Lower leg skin (tissue), 4 donors: ENCODE data around the gene METTL8. TPM values are rescaled to one million over a fixed set of nuclear protein-coding genes. Genes with fewer than 3 reads are reported as not detected.
"Not testable (repeated sequence)": the region's sequence is repeated elsewhere in the genome, so short reads cannot be mapped to it uniquely, and the experiment has no call there.

Source experiments
- DNase-seq, 2 donors: peaks; one replicate each; pipeline ENCODE4 v3.0.0-alpha.2; 2019; ENCODE audit warnings: low spot score in 2 of 2
- H3K4me3 ChIP-seq: fragments of 200-600 bp; sonication (generic); 2 replicates; pipeline ENCODE4 v1.5.1; 2017; ENCODE audit warnings: mild to moderate bottlenecking, low read depth; ENCODE audit not compliant: poor library complexity, severe bottlenecking
- CTCF ChIP-seq, 3 donors: fragments of 450-650 bp; IDR thresholded peaks; one replicate each; pipeline ENCODE4 v1.5.1; 2016; ENCODE audit warnings: antibody characterized with exemption in 3 of 3, mild to moderate bottlenecking in 3 of 3, moderate library complexity in 2 of 3
- POLR2A ChIP-seq, 2 donors: fragments of 450-650 bp; IDR thresholded peaks; one replicate each; pipeline ENCODE4 v1.6.1; 2016 to 2017; ENCODE audit warnings: antibody characterized with exemption in 2 of 2, mild to moderate bottlenecking in 1 of 2, moderate library complexity in 1 of 2
- WGBS, 2 donors: methylation state at CpG; one replicate each; pipeline ENCODE4 v1.1.5; 2018; 5-methylcytosine and 5-hydroxymethylcytosine counted together
- intact Hi-C: fragments of 100-400 bp; cut with DNase I; formaldehyde crosslinking; loops from one replicate; pipeline ENCODE4 v1.15.0; 2023; ENCODE audit warnings: low total_unique reads
- total RNA-seq, 4 donors: library from RNA; depleted of rRNA; stranded (reverse); fragments of >200 nt; gene quantifications; one replicate each; pipeline ENCODE4 v1.1.0, GENCODE V29; 2016

METTL8 gene
- total RNA-seq, 4 donors from 2014 or later, result 22.5 to 34.9 (median 25.9) TPM

- WGBS, 2 donors, result 16 to 19% methylated on average over 20 of the region's 20 CpGs
- intact Hi-C loops, result no loop called here
- TF ChIP-seq POLR2A (IDR thresholded peaks at IDR 0.05) (no peak), CTCF (IDR thresholded peaks at IDR 0.05) (no peak)
- DNase-seq, result peak in 1 of 2 donors; percentile 71
- peak overlapping the region; percentile 71 for H3K4me3 ChIP-seq
Measured at GRCh38 chr2:171432969-171433762, 624 bp downstream of the METTL8 start.

- intact Hi-C loops, result no loop called here
- no peak for DNase-seq
- H3K4me3 ChIP-seq, result no peak overlapping the region
- TF ChIP-seq CTCF (IDR thresholded peaks at IDR 0.05) (no peak), POLR2A (IDR thresholded peaks at IDR 0.05) (no peak)
- WGBS, 2 donors, result 39 to 49% methylated on average over 4 of the region's 4 CpGs
Measured at GRCh38 chr2:171432206-171432968, 1.4 kb downstream of the METTL8 start.

GRCh38 chr2:171431677-171432167 is 2.1 kb downstream of the METTL8 start:
- 69 to 80% methylated on average over 9 of the region's 9 CpGs for WGBS, 2 donors
- intact Hi-C loops, result no loop called here
- DNase-seq, result no peak
- H3K4me3 ChIP-seq, result no peak overlapping the region
- TF ChIP-seq CTCF (IDR thresholded peaks at IDR 0.05) (no peak), POLR2A (IDR thresholded peaks at IDR 0.05) (no peak)

GRCh38 chr2:171430516-171431410 is 3.0 kb downstream of the METTL8 start:
- intact Hi-C loops, result no loop called here
- WGBS, 2 donors, result 61 to 64% methylated on average over 7 of the region's 7 CpGs
- no peak for DNase-seq
- no peak overlapping the region for H3K4me3 ChIP-seq
- no peak for TF ChIP-seq POLR2A (IDR thresholded peaks at IDR 0.05)
- no peak for TF ChIP-seq CTCF (IDR thresholded peaks at IDR 0.05)

GRCh38 chr2:171422710-171423495 is 10.9 kb downstream of the METTL8 start:
- 89 to 95% methylated on average over 2 of the region's 2 CpGs for WGBS, 2 donors

More at GRCh38 chr2:171422710-171423495, 10.9 kb downstream of the METTL8 start:
- H3K4me3 ChIP-seq, intact Hi-C loops, DNase-seq: not testable (repeated sequence)
